ENCODE results near the gene TMPRSS11B.
"Not testable (repeated sequence)": the region's sequence is repeated elsewhere in the genome, so short reads cannot be mapped to it uniquely, and the experiment has no call there.

Gene TMPRSS11B

GRCh38 chr4:68245594-68245993, at the start of gene TMPRSS11B:
TMPRSS11B (minus strand) TSS chr4:68245694; CDS start chr4:68245558, 136 bp downstream.
- DNase-seq (ENCODE audit: low read depth, low spot score) = no peak
- H3K4me3 ChIP-seq (ENCODE audit: low read depth, low read length) = no peak within 1 kb of the TSS
- no peak for TF ChIP-seq CTCF (IDR thresholded peaks at IDR 0.05; ENCODE audit: insufficient read depth, low read length, missing control alignments)
- ChIA-PET POLR2A (no interaction called here), CTCF (no interaction called here)

- ChIA-PET POLR2A (no interaction called here), CTCF (no interaction called here)
- no peak for TF ChIP-seq CTCF (IDR thresholded peaks at IDR 0.05; ENCODE audit: insufficient read depth, low read length, missing control alignments)
- DNase-seq (ENCODE audit: low read depth, low spot score) = no peak
- no peak overlapping the region for H3K4me3 ChIP-seq (ENCODE audit: low read depth, low read length)
Measured at GRCh38 chr4:68291256-68291655, 45.8 kb upstream of the TMPRSS11B start.

- ChIA-PET POLR2A (no interaction called here), CTCF (interaction anchor here (0.6 to 1.2 kb wide), 2 partner anchors 17 to 18 kb away, joined by 3 read pairs; no protein-coding TSS in a partner anchor)
- no peak for TF ChIP-seq CTCF (IDR thresholded peaks at IDR 0.05; ENCODE audit: insufficient read depth, low read length, missing control alignments)
- H3K4me3 ChIP-seq (ENCODE audit: low read depth, low read length) = no peak overlapping the region
- no peak for DNase-seq (ENCODE audit: low read depth, low spot score)
Measured at GRCh38 chr4:68288393-68288740, 42.9 kb upstream of the TMPRSS11B start.

- ChIA-PET POLR2A (no interaction called here), CTCF (interaction anchor here (0.6 to 1.5 kb wide), 3 partner anchors 16 to 18 kb away, joined by 3 to 4 read pairs (median 3); no protein-coding TSS in a partner anchor)
- DNase-seq (ENCODE audit: low read depth, low spot score) = no peak
- TF ChIP-seq CTCF (IDR thresholded peaks at IDR 0.05; ENCODE audit: insufficient read depth, low read length, missing control alignments) = no peak
- H3K4me3 ChIP-seq (ENCODE audit: low read depth, low read length) = no peak overlapping the region
Measured at GRCh38 chr4:68287704-68288392, 42.4 kb upstream of the TMPRSS11B start.

- no peak for DNase-seq (ENCODE audit: low read depth, low spot score)
- no peak for TF ChIP-seq CTCF (IDR thresholded peaks at IDR 0.05; ENCODE audit: insufficient read depth, low read length, missing control alignments)
- ChIA-PET POLR2A (no interaction called here), CTCF (no interaction called here)
- no peak overlapping the region for H3K4me3 ChIP-seq (ENCODE audit: low read depth, low read length)
Measured at GRCh38 chr4:68283714-68284113, 38.2 kb upstream of the TMPRSS11B start.

GRCh38 chr4:68283095-68283494, 37.6 kb upstream of the TMPRSS11B start:
- TF ChIP-seq CTCF (IDR thresholded peaks at IDR 0.05; ENCODE audit: insufficient read depth, low read length, missing control alignments) = no peak

GRCh38 chr4:68281796-68282740, 36.6 kb upstream of the TMPRSS11B start:
- DNase-seq (ENCODE audit: low read depth, low spot score); POLR2A ChIA-PET; H3K4me3 ChIP-seq (ENCODE audit: low read depth, low read length): not testable (repeated sequence)
- CTCF ChIA-PET = interaction anchor here (2.3 kb wide), 1 partner anchor 10 kb away, joined by 5 read pairs; no protein-coding TSS in a partner anchor

More at GRCh38 chr4:68283095-68283494, 37.6 kb upstream of the TMPRSS11B start:
- ChIA-PET POLR2A (no interaction called here), CTCF (no interaction called here)
- no peak for DNase-seq (ENCODE audit: low read depth, low spot score)
- H3K4me3 ChIP-seq (ENCODE audit: low read depth, low read length) = no peak overlapping the region

Data from AG04449 (cell line).